Fibroblast of skin of back (primary cell): ENCODE measurements around the gene ADCY3.

Experiments
- DNase-seq: peaks from one replicate; pipeline ENCODE4 v3.0.0-alpha.2; 2013

ADCY3 gene

GRCh38 chr2:24844023-24844685, 75.9 kb downstream of the ADCY3 start:
- no peak for DNase-seq

- DNase-seq, result no peak
Measured at GRCh38 chr2:24843330-24843860, 76.6 kb downstream of the ADCY3 start.

- no peak for DNase-seq
Measured at GRCh38 chr2:24842081-24843050, 77.7 kb downstream of the ADCY3 start.

- DNase-seq, result no peak
Measured at GRCh38 chr2:24840962-24841945, 78.8 kb downstream of the ADCY3 start.

- DNase-seq, result no peak
Measured at GRCh38 chr2:24840164-24840869, 79.7 kb downstream of the ADCY3 start.

- no peak for DNase-seq
Measured at GRCh38 chr2:24839729-24840128, 80.3 kb downstream of the ADCY3 start.

- DNase-seq, result no peak
Measured at GRCh38 chr2:24838541-24838940, 81.5 kb downstream of the ADCY3 start.

GRCh38 chr2:24837996-24838513, 82.0 kb downstream of the ADCY3 start:
- no peak for DNase-seq

GRCh38 chr2:24836706-24837105, 83.3 kb downstream of the ADCY3 start:
- no peak for DNase-seq

- DNase-seq, result no peak
Measured at GRCh38 chr2:24836206-24836605, 83.8 kb downstream of the ADCY3 start.

GRCh38 chr2:24835411-24835810, 84.6 kb downstream of the ADCY3 start:
- DNase-seq, result peak; percentile 74

- no peak for DNase-seq
Measured at GRCh38 chr2:24834733-24835395, 85.2 kb downstream of the ADCY3 start.

GRCh38 chr2:24833821-24834732, 86.0 kb downstream of the ADCY3 start:
- no peak for DNase-seq

- DNase-seq, result no peak
Measured at GRCh38 chr2:24832931-24833701, 86.9 kb downstream of the ADCY3 start.

- no peak for DNase-seq
Measured at GRCh38 chr2:24832521-24832920, 87.5 kb downstream of the ADCY3 start.

- DNase-seq, result no peak
Measured at GRCh38 chr2:24832073-24832461, 88.0 kb downstream of the ADCY3 start.

GRCh38 chr2:24831221-24832072, 88.6 kb downstream of the ADCY3 start:
- no peak for DNase-seq

GRCh38 chr2:24830786-24831185, 89.3 kb downstream of the ADCY3 start:
- no peak for DNase-seq
